D721Med (cell line): Measurements from ENCODE around the gene LRRC32.

Experiments
- DNase-seq: peaks from one replicate; pipeline ENCODE4 v3.0.0; 2011; ENCODE audit warnings: low spot score; ENCODE audit not compliant: insufficient read length
- FAIRE-seq: peaks from 2 replicates; lab custom pipeline; 2011; peaks lifted over from hg19 to GRCh38; lab: Jason Lieb, UNC
- CTCF ChIP-seq: IDR thresholded peaks from 2 replicates; pipeline ENCODE4 v1.5.1; 2012; ENCODE audit warnings: mild to moderate bottlenecking, control low read depth; ENCODE audit not compliant: insufficient read depth; ENCODE audit errors: missing control alignments

The LRRC32 gene, protein sequence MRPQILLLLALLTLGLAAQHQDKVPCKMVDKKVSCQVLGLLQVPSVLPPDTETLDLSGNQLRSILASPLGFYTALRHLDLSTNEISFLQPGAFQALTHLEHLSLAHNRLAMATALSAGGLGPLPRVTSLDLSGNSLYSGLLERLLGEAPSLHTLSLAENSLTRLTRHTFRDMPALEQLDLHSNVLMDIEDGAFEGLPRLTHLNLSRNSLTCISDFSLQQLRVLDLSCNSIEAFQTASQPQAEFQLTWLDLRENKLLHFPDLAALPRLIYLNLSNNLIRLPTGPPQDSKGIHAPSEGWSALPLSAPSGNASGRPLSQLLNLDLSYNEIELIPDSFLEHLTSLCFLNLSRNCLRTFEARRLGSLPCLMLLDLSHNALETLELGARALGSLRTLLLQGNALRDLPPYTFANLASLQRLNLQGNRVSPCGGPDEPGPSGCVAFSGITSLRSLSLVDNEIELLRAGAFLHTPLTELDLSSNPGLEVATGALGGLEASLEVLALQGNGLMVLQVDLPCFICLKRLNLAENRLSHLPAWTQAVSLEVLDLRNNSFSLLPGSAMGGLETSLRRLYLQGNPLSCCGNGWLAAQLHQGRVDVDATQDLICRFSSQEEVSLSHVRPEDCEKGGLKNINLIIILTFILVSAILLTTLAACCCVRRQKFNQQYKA

GRCh38 chr11:76670485-76671236 lies at the start of gene LRRC32:
TSS of gene LRRC32 (minus strand) at chr11:76670747. CDS start at chr11:76665954, 4,793 bp downstream.
- no peak for FAIRE-seq
- no peak for TF ChIP-seq CTCF
- DNase-seq: peak; percentile 70

DNA sequence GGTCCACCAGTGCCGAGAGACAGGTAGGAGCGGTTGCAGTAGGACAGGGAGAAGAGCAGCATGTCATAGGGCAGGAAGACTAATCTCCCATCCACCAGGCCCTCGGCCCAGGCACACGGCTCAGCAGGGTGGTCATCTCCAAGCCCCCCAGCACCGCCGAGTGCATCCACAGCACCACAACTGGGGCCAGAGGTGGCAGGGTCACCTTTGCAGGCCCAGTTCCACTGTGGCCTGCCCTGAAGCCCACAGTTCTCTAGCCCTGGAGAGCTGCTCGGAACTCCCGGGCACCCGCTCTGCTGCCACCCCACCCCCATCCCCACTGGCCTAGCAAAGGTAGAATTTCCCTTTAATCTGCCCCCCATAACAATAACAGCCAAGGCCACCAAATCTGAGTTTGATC lies 49.1 kb upstream of the LRRC32 start:
- TF ChIP-seq CTCF: no peak
- no peak for FAIRE-seq
- no peak for DNase-seq

GRCh38 chr11:76719281-76719680 lies 48.7 kb upstream of the LRRC32 start:
- TF ChIP-seq CTCF: no peak
- FAIRE-seq: no peak
- no peak for DNase-seq

DNA sequence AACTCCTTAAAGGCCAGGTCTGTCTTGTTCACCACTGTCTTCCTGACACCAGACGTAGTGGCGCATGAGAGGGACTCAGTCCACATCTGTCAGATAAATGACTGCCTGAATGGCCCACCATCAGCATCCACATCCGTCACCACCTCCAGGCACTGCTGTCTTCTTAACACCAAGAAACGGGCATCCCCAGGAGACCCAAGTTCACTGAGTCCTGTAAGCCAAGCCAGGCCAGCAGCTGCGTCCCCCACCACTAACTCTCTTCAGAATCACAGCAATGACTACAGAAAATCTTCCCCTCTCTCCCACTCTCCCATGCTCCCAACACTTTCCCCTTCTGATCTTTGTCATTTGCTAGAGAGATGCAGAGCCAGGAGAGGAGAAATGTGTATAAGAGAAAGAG lies 47.3 kb upstream of the LRRC32 start:
- no peak for TF ChIP-seq CTCF
- FAIRE-seq (no peak), DNase-seq (no peak)

DNA sequence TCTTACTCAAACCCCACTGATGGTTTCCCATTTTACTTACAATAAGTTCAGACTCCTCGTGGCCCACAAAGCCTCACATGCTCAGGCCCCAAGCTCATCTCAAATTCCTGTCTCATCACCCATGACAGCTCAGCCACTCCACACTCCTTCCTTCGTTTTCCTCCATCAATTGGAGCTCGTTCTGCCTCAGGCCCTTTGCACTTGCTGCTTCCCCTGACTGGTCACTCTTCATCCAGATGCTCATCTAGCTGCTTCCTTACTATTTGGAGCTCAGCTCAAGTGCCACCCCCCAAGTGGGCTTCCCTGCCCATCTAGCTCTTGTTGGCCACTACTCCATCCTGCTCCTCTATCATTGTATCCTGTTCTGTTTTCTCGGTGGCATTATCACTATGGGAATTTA lies 46.8 kb upstream of the LRRC32 start:
- FAIRE-seq (no peak), DNase-seq (no peak)
- no peak for TF ChIP-seq CTCF

GRCh38 chr11:76716268-76716667 lies 45.7 kb upstream of the LRRC32 start:
- no peak for TF ChIP-seq CTCF
- DNase-seq: no peak

More at GRCh38 chr11:76716268-76716667, 45.7 kb upstream of the LRRC32 start:
- FAIRE-seq: no peak
